IPS-11a (cell line): ENCODE results near the gene MYADML2.

Source experiments
- H3K4me3 ChIP-seq: one replicate; pipeline ENCODE4 v1.5.1; 2013; ENCODE audit warnings: low read depth, low read length, control low read depth

The MYADML2 gene

GRCh38 chr17:81926451-81927151 lies 20.4 kb downstream of the MYADML2 start:
- peak overlapping the region; percentile 54 for H3K4me3 ChIP-seq

GRCh38 chr17:81925860-81926450 lies 21.1 kb downstream of the MYADML2 start:
- peak overlapping the region; percentile 54 for H3K4me3 ChIP-seq

GRCh38 chr17:81924557-81925532 lies 22.2 kb downstream of the MYADML2 start:
- no peak overlapping the region for H3K4me3 ChIP-seq

- H3K4me3 ChIP-seq: no peak overlapping the region
Measured at GRCh38 chr17:81923302-81924260, 23.5 kb downstream of the MYADML2 start.

- no peak overlapping the region for H3K4me3 ChIP-seq
Measured at GRCh38 chr17:81922566-81923301, 24.3 kb downstream of the MYADML2 start.

GRCh38 chr17:81921996-81922565 lies 25.0 kb downstream of the MYADML2 start:
- no peak overlapping the region for H3K4me3 ChIP-seq

- H3K4me3 ChIP-seq: no peak overlapping the region
Measured at GRCh38 chr17:81921537-81921862, 25.5 kb downstream of the MYADML2 start.

GRCh38 chr17:81920612-81921536 lies 26.2 kb downstream of the MYADML2 start:
- H3K4me3 ChIP-seq: no peak overlapping the region

GRCh38 chr17:81918832-81919545 lies 28.0 kb downstream of the MYADML2 start:
- no peak overlapping the region for H3K4me3 ChIP-seq

- H3K4me3 ChIP-seq: peak overlapping the region; percentile 67
Measured at GRCh38 chr17:81918333-81918669, 28.7 kb downstream of the MYADML2 start.

- H3K4me3 ChIP-seq: peak within 1 kb of the TSS; percentile 67
Measured at GRCh38 chr17:81917565-81918332, 29.3 kb downstream of the MYADML2 start, which contains the start of gene SIRT7. TSS of gene SIRT7 (minus strand) at chr17:81918176. CDS start at chr17:81918131, 45 bp downstream.

- no peak overlapping the region for H3K4me3 ChIP-seq
Measured at GRCh38 chr17:81916234-81917001, 30.6 kb downstream of the MYADML2 start.

GRCh38 chr17:81915331-81915730 lies 31.7 kb downstream of the MYADML2 start:
- H3K4me3 ChIP-seq: no peak overlapping the region

GRCh38 chr17:81914103-81914850 lies 32.8 kb downstream of the MYADML2 start:
- no peak overlapping the region for H3K4me3 ChIP-seq

- H3K4me3 ChIP-seq: no peak overlapping the region
Measured at GRCh38 chr17:81913394-81914102, 33.5 kb downstream of the MYADML2 start.
